Left ventricle myocardium inferior (tissue), 1 donor: ENCODE data around the gene CCT7. TPM values are rescaled to one million over a fixed set of nuclear protein-coding genes. Genes with fewer than 3 reads are reported as not detected.

ENCODE experiments used
- DNase-seq: peaks from one replicate; pipeline ENCODE4 v3.0.0-alpha.2; 2020
- H3K27ac ChIP-seq: fragments of 200-600 bp; replicated peaks from 2 replicates; pipeline ENCODE4 v1.8.0; 2021
- H3K27me3 ChIP-seq: fragments of 200-600 bp; 2 replicates; pipeline ENCODE4 v1.8.0; 2021; ENCODE audit warnings: low read depth
- H3K36me3 ChIP-seq: fragments of 200-600 bp; 2 replicates; pipeline ENCODE4 v1.8.0; 2021
- H3K4me1 ChIP-seq: fragments of 200-600 bp; 2 replicates; pipeline ENCODE4 v1.8.0; 2021
- H3K4me3 ChIP-seq: fragments of 200-600 bp; 2 replicates; pipeline ENCODE4 v1.8.0; 2021; ENCODE audit warnings: mild to moderate bottlenecking, moderate library complexity
- H3K9me3 ChIP-seq: fragments of 200-600 bp; replicated peaks from 2 replicates; pipeline ENCODE4 v1.8.0; 2021
- CTCF ChIP-seq: fragments of 200-600 bp; IDR thresholded peaks from 2 replicates; pipeline ENCODE4 v1.8.0; 2021; ENCODE audit warnings: antibody characterized with exemption, mild to moderate bottlenecking, borderline replicate concordance
- intact Hi-C: fragments of 100-400 bp; cut with micrococcal nuclease; formaldehyde crosslinking; loops from one replicate; pipeline ENCODE4 v1.11.0; 2022
- total RNA-seq: library from RNA; stranded (reverse); fragmentation: NEBNext Ultra II Directional; extraction: Animal tissue kit (Norgen Biotek cat#: 25700); gene quantifications from one replicate; pipeline ENCODE4 v1.2.1, GENCODE V29; 2021
- donor health status: DM: no; HTN: yes; CAD: no; lungs with severe emphysema.

Gene CCT7
- total RNA-seq, 1 donor from 2014 or later, result 197 TPM

GRCh38 chr2:73256618-73256922 lies 22.5 kb downstream of the CCT7 start:
- DNase-seq, result no peak
- Histone ChIP-seq H3K36me3 (peaks cover 36% of the 10 kb centered on the region), H3K27ac (no peak overlapping the region), H3K9me3 (no peaks in the 10 kb centered on the region), H3K4me1 (no peaks in the 10 kb centered on the region), H3K4me3 (no peak overlapping the region), H3K27me3 (peaks cover 5% of the 10 kb centered on the region)
- intact Hi-C loops, result no loop called here
- TF ChIP-seq CTCF, result no peak

DNA sequence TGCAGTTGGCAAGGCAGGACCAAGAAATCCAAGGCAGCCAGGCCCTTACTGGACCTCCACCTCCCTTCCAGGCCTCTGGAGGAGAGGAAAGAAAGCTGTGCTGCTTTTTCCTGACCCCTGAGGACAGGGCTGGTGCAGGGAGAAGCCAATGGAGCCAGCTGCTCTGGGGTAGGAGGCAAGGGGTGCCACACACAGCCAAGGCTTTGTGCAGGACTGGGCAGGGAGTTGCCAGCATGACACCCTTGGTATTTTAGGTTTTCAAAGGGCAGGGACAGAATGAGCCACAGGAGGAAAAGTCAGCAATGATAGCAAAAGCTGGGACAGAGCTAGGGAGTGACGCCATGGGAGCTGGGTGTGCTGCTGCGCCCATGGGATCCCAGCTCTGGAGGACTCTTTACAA lies 22.9 kb downstream of the CCT7 start:
- Histone ChIP-seq H3K9me3 (no peaks in the 10 kb centered on the region), H3K4me1 (no peaks in the 10 kb centered on the region), H3K27ac (no peak overlapping the region), H3K4me3 (no peak overlapping the region), H3K27me3 (peaks cover 5% of the 10 kb centered on the region), H3K36me3 (peaks cover 31% of the 10 kb centered on the region)
- intact Hi-C loops, result no loop called here
- no peak for DNase-seq
- no peak for TF ChIP-seq CTCF

- H3K27ac ChIP-seq, result no peak overlapping the region
- intact Hi-C loops, result no loop called here
- no peak for DNase-seq
- no peak for TF ChIP-seq CTCF
- H3K4me3 ChIP-seq, result no peak overlapping the region
- no peaks in the 10 kb centered on the region for H3K4me1 ChIP-seq
- H3K9me3 ChIP-seq, result no peaks in the 10 kb centered on the region
- peaks cover 5% of the 10 kb centered on the region for H3K27me3 ChIP-seq
- H3K36me3 ChIP-seq, result peaks cover 25% of the 10 kb centered on the region
These were observed 23.5 kb downstream of the CCT7 start for GRCh38 chr2:73257425-73258125.

DNA sequence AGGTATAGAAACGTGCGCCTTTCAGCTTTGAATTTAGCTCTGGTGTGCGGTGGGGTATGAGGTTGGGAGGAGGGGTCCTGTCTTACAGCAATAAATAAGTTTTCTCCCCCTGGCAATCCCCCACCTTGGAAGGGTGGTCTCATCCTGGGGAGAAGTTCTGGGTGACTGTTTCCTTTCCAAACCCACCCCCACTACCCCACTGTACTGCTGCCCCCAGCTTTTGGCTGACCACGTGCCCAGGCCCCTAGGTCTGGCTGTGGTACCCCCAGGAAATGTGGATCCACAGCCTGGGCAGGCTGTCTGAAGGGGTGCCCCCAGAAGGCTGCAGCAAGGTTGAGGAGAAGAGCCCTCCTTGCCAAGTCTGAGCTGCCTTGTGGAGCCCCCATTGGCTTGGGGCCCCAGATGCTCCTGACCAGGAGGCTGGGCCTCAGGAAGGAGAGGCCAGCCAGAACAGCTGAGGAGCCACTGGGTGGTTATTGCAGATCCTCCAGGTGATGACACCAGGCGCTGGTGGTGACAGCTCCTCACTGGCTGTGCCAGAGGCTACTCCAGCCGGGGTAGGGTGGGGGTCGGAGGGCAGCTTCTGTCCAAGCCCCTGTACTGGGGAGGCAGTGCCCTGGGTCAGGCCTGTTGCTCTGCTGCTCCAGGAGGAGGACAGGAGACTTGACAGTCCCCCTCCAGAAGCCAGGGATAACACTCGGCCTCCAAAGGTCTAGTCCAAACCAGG lies 24.2 kb downstream of the CCT7 start:
- H3K27ac ChIP-seq, result no peak overlapping the region
- intact Hi-C loops, result no loop called here
- TF ChIP-seq CTCF, result no peak

DNA sequence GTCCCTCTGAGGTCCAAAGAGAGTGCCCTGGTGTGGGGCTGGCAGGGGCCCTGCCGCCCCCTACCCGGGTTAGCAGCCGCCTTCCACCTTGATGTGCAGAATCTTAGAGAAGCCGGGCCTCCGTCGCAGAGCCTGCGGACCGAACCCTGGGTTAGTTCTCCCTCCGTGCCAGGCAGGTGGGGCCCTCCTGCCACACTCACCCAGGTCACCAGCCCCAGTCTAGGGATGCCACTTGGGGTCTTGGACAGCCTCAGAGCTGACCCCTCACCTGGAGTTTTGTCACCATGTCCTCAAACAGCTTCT lies 24.8 kb downstream of the CCT7 start:
- intact Hi-C loops, result no loop called here
- Histone ChIP-seq H3K27me3 (peaks cover 9% of the 10 kb centered on the region), H3K36me3 (peaks cover 13% of the 10 kb centered on the region), H3K27ac (no peak overlapping the region), H3K4me3 (no peak overlapping the region), H3K4me1 (no peaks in the 10 kb centered on the region), H3K9me3 (no peaks in the 10 kb centered on the region)
- DNase-seq, result no peak
- TF ChIP-seq CTCF, result no peak

More for the DNA sequence above, 24.2 kb downstream of the CCT7 start:
- peaks cover 18% of the 10 kb centered on the region for H3K36me3 ChIP-seq
- no peaks in the 10 kb centered on the region for H3K9me3 ChIP-seq
- DNase-seq, result no peak
- no peaks in the 10 kb centered on the region for H3K4me1 ChIP-seq
- no peak overlapping the region for H3K4me3 ChIP-seq
- peaks cover 5% of the 10 kb centered on the region for H3K27me3 ChIP-seq
